ENCODE data around the gene ASTN2.

- no peak for TF ChIP-seq GATA3 (IDR thresholded peaks at IDR 0.05; ENCODE audit: low read depth, low read length)
- peak; percentile 84 for TF ChIP-seq GATA2 (IDR thresholded peaks at IDR 0.05; ENCODE audit: low read depth, low read length)
Measured at GRCh38 chr9:117276444-117276843, 138.4 kb downstream of the ASTN2 start.

All from SH-SY5Y (cell line).